ENCODE measurements around the gene THPO.

DNA sequence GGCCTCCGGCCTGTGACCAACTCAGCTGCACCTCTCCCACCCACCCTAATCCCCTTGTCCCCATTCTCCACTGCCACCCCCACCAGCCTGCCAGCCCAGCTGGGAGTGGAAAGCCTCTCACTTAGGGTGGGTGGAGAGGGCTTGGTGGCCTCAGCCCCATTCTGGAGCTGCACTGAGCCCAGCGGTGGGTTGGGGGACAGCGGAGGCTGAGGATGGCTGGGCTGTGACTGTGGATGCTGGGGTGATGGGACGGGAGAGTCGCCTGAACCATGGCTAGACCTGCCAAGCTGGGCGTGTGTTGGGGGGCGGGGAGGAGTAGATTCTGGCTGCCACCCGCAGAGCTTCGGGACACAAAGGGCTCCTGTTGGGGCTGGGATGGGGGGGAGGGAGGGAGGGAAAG, 18.4 kb downstream of the THPO start:
- TF ChIP-seq EZH2 (IDR thresholded peaks at IDR 0.05; ENCODE audit: low read depth, unreplicated experiment) (no peak), JUNB (IDR thresholded peaks at IDR 0.05; ENCODE audit: unreplicated experiment) (no peak), POLR2AphosphoS5 (IDR thresholded peaks at IDR 0.05; ENCODE audit: low read depth) (no peak), ZNF114 (CRISPR knock-in tag; IDR thresholded peaks at IDR 0.05) (no peak), REST (IDR thresholded peaks at IDR 0.05; ENCODE audit: unreplicated experiment) (no peak), STAT1 (IDR thresholded peaks at IDR 0.05; ENCODE audit: unreplicated experiment) (no peak), CREB1 (CRISPR knock-in tag; IDR thresholded peaks at IDR 0.05; ENCODE audit: low read depth) (no peak), ZNF331 (CRISPR knock-in tag; IDR thresholded peaks at IDR 0.05; ENCODE audit: low read depth) (no peak)
- TF ChIP-seq, protein P1, sequence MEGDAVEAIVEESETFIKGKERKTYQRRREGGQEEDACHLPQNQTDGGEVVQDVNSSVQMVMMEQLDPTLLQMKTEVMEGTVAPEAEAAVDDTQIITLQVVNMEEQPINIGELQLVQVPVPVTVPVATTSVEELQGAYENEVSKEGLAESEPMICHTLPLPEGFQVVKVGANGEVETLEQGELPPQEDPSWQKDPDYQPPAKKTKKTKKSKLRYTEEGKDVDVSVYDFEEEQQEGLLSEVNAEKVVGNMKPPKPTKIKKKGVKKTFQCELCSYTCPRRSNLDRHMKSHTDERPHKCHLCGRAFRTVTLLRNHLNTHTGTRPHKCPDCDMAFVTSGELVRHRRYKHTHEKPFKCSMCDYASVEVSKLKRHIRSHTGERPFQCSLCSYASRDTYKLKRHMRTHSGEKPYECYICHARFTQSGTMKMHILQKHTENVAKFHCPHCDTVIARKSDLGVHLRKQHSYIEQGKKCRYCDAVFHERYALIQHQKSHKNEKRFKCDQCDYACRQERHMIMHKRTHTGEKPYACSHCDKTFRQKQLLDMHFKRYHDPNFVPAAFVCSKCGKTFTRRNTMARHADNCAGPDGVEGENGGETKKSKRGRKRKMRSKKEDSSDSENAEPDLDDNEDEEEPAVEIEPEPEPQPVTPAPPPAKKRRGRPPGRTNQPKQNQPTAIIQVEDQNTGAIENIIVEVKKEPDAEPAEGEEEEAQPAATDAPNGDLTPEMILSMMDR (conservative IDR thresholded peaks at IDR 0.05; ENCODE audit: low read depth in 2 of 2): no peak
- TF ChIP-seq, protein P2, sequence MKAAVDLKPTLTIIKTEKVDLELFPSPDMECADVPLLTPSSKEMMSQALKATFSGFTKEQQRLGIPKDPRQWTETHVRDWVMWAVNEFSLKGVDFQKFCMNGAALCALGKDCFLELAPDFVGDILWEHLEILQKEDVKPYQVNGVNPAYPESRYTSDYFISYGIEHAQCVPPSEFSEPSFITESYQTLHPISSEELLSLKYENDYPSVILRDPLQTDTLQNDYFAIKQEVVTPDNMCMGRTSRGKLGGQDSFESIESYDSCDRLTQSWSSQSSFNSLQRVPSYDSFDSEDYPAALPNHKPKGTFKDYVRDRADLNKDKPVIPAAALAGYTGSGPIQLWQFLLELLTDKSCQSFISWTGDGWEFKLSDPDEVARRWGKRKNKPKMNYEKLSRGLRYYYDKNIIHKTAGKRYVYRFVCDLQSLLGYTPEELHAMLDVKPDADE (IDR thresholded peaks at IDR 0.05): no peak
